ENCODE data around the gene ARHGAP15. TPM values are rescaled to one million over a fixed set of nuclear protein-coding genes. Genes with fewer than 3 reads are reported as not detected.

The ARHGAP15 gene
- total and polyA plus RNA-seq, 2 experiments from 2014 or later: 0.26 TPM; not detected in 1

GRCh38 chr2:143289025-143289424, 159.8 kb downstream of the ARHGAP15 start (continued):
- TF ChIP-seq ZNF462 (CRISPR knock-in tag; IDR thresholded peaks at IDR 0.05) (no peak), ZNF331 (CRISPR knock-in tag; IDR thresholded peaks at IDR 0.05; ENCODE audit: low read depth) (no peak), EZH2phosphoT487 (IDR thresholded peaks at IDR 0.05; ENCODE audit: unreplicated experiment) (no peak)

- no peak for ATAC-seq
- H3K9me2 ChIP-seq (ENCODE audit: insufficient read depth): no peaks in the 10 kb centered on the region
- H3K4me1 ChIP-seq (ENCODE audit: insufficient read depth): no peaks in the 10 kb centered on the region
- no peaks in the 10 kb centered on the region for H4K20me1 ChIP-seq (replicated peaks; ENCODE audit: insufficient read depth)
- Mint-ChIP-seq H3K27me3 (ENCODE audit: insufficient read depth, low read depth, poor library complexity) (no peaks in the 10 kb centered on the region), H3K4me3 (no peak overlapping the region), H3K27ac (no peak overlapping the region), H3K4me1 (peaks cover 4% of the 10 kb centered on the region; the same call in 2 of the 3 replicates), H3K36me3 (ENCODE audit: low read depth) (no peaks in the 10 kb centered on the region), H3K9me3 (no peaks in the 10 kb centered on the region)
- H3K4me2 ChIP-seq: no peak overlapping the region
- TF ChIP-seq ZNF331 (CRISPR knock-in tag; IDR thresholded peaks at IDR 0.05; ENCODE audit: low read depth) (no peak), NANOG (IDR thresholded peaks at IDR 0.05; ENCODE audit: borderline replicate concordance) (no peak), ZNF114 (CRISPR knock-in tag; IDR thresholded peaks at IDR 0.05) (no peak), POLR2AphosphoS5 (IDR thresholded peaks at IDR 0.05; ENCODE audit: low read depth) (no peak)
- no peak for DNase-seq (ENCODE audit: low spot score)
- H3K79me2 ChIP-seq (replicated peaks; ENCODE audit: insufficient read depth): no peaks in the 10 kb centered on the region
- H3K27ac ChIP-seq (ENCODE audit: low read depth): no peak overlapping the region
- no peak overlapping the region for H3K4me3 ChIP-seq
- no peaks in the 10 kb centered on the region for H3K36me3 ChIP-seq (ENCODE audit: insufficient read depth)
- H3F3A ChIP-seq (replicated peaks; ENCODE audit: low read depth): no peaks in the 10 kb centered on the region
- no peak overlapping the region for H2AFZ ChIP-seq
- H3K27me3 ChIP-seq (ENCODE audit: insufficient read depth): no peaks in the 10 kb centered on the region
Measured at GRCh38 chr2:143290221-143290620, 161.0 kb downstream of the ARHGAP15 start.

All from GM23338 (cell line).